H9 (cell line): ENCODE results near the gene VPREB3. TPM values are rescaled to one million over a fixed set of nuclear protein-coding genes. Genes with fewer than 3 reads are reported as not detected.

ENCODE experiments used
- DNase-seq: peaks from one replicate; pipeline ENCODE4 v3.0.0-alpha.2; 2017
- H2AFZ ChIP-seq: one replicate; pipeline ENCODE4 v1.6.1; 2013; ENCODE audit warnings: mild to moderate bottlenecking, low read length, control low read depth, moderate library complexity
- H2AK5ac ChIP-seq: 2 replicates; pipeline ENCODE4 v1.6.1; 2013; ENCODE audit warnings: low read length, control low read depth, mixed read lengths; ENCODE audit not compliant: insufficient read length
- H2BK120ac ChIP-seq: one replicate; pipeline ENCODE4 v1.6.1; 2013; ENCODE audit warnings: low read depth, mild to moderate bottlenecking, low read length, control low read depth, inconsistent platforms; ENCODE audit not compliant: poor library complexity, severe bottlenecking
- H2BK12ac ChIP-seq: 2 replicates; pipeline ENCODE4 v1.6.1; 2013; ENCODE audit warnings: low read length, control low read depth, mixed read lengths, low read depth; ENCODE audit not compliant: insufficient read length
- H2BK15ac ChIP-seq: 2 replicates; pipeline ENCODE4 v1.6.1; 2013; ENCODE audit warnings: low read depth, low read length, control low read depth
- H2BK20ac ChIP-seq: one replicate; pipeline ENCODE4 v1.6.1; 2013; ENCODE audit warnings: low read depth, mild to moderate bottlenecking, low read length, control low read depth, inconsistent platforms; ENCODE audit not compliant: poor library complexity, severe bottlenecking
- H2BK5ac ChIP-seq: 2 replicates; pipeline ENCODE4 v1.6.1; 2013; ENCODE audit warnings: low read length, control low read depth, mixed read lengths; ENCODE audit not compliant: insufficient read length
- H3K14ac ChIP-seq: 2 replicates; pipeline ENCODE4 v1.6.1; 2013; ENCODE audit warnings: low read length, control low read depth; ENCODE audit not compliant: insufficient read depth
- H3K18ac ChIP-seq: 2 replicates; pipeline ENCODE4 v1.6.1; 2013; ENCODE audit warnings: low read depth, mild to moderate bottlenecking, mixed read lengths, low read length, control low read depth; ENCODE audit not compliant: insufficient read length
- H3K23ac ChIP-seq: 2 replicates; pipeline ENCODE4 v1.6.1; 2013; ENCODE audit warnings: low read length, control low read depth, mixed read lengths, low read depth; ENCODE audit not compliant: insufficient read length
- H3K23me2 ChIP-seq: 2 replicates; pipeline ENCODE4 v1.6.1; 2013; ENCODE audit warnings: low read depth, mild to moderate bottlenecking, mixed read lengths, low read length, control low read depth; ENCODE audit not compliant: insufficient read length, poor library complexity, severe bottlenecking
- H3K27ac ChIP-seq: 2 replicates; pipeline ENCODE4 v1.5.1; 2013; ENCODE audit warnings: low read length, control low read depth, mixed read lengths, low read depth; ENCODE audit not compliant: insufficient read length
- H3K27me3 ChIP-seq: 2 replicates; pipeline ENCODE4 v1.6.1; 2013; ENCODE audit warnings: low read length, control low read depth, inconsistent platforms; ENCODE audit not compliant: insufficient read depth
- H3K4ac ChIP-seq: 2 replicates; pipeline ENCODE4 v1.6.1; 2013; ENCODE audit warnings: low read depth, mild to moderate bottlenecking, control low read depth, inconsistent platforms, low read length, moderate library complexity
- H3K4me1 ChIP-seq: 2 replicates; pipeline ENCODE4 v1.6.1; 2013; ENCODE audit warnings: low read length, control low read depth, inconsistent platforms; ENCODE audit not compliant: insufficient read depth
- H3K4me2 ChIP-seq: 2 replicates; pipeline ENCODE4 v1.6.1; 2013; ENCODE audit warnings: low read length, control low read depth, mixed read lengths; ENCODE audit not compliant: insufficient read length, insufficient read depth
- H3K56ac ChIP-seq: 2 replicates; pipeline ENCODE4 v1.6.1; 2013; ENCODE audit warnings: low read depth, mild to moderate bottlenecking, mixed read lengths, low read length, control low read depth; ENCODE audit not compliant: insufficient read length
- H3K79me1 ChIP-seq: 2 replicates; pipeline ENCODE4 v1.6.1; 2013; ENCODE audit warnings: low read depth, mild to moderate bottlenecking, moderate library complexity, low read length, control low read depth, inconsistent platforms; ENCODE audit not compliant: insufficient read depth, poor library complexity, severe bottlenecking
- H3K79me2 ChIP-seq: 2 replicates; pipeline ENCODE4 v1.6.1; 2013; ENCODE audit warnings: low read length, control low read depth, inconsistent platforms; ENCODE audit not compliant: insufficient read depth
- H3K9ac ChIP-seq: 2 replicates; pipeline ENCODE4 v1.6.1; 2013; ENCODE audit warnings: low read length, control low read depth, mixed read lengths; ENCODE audit not compliant: insufficient read length; ENCODE audit errors: extremely low read depth
- H3K9me3 ChIP-seq: one replicate; pipeline ENCODE4 v1.6.1; 2013; ENCODE audit warnings: low read depth, low read length, inconsistent platforms; ENCODE audit not compliant: control insufficient read depth
- H3T11ph ChIP-seq: one replicate; pipeline ENCODE4 v1.6.1; 2013; ENCODE audit warnings: mild to moderate bottlenecking, low read length, control low read depth, inconsistent platforms
- H4K20me1 ChIP-seq: one replicate; pipeline ENCODE4 v1.6.1; 2013; ENCODE audit not compliant: control insufficient read depth, insufficient read length, insufficient read depth
- H4K5ac ChIP-seq: 2 replicates; pipeline ENCODE4 v1.6.1; 2013; ENCODE audit warnings: low read depth, mild to moderate bottlenecking, mixed read lengths, low read length, control low read depth; ENCODE audit not compliant: insufficient read length
- H4K8ac ChIP-seq: replicated peaks from 2 replicates; pipeline ENCODE4 v1.6.1; 2013; ENCODE audit warnings: low read length, control low read depth, mixed read lengths, low read depth; ENCODE audit not compliant: insufficient read length
- H4K91ac ChIP-seq: 2 replicates; pipeline ENCODE4 v1.6.1; 2013; ENCODE audit warnings: low read depth, mild to moderate bottlenecking, moderate library complexity, mixed read lengths, low read length, control low read depth; ENCODE audit not compliant: insufficient read length
- H3K27ac Mint-ChIP-seq, 3 experiments: 2 replicates in 2 of 3; 3 replicates in 1 of 3; pipeline ENCODE4 v1.8.0; 2020 to 2021; ENCODE audit warnings: mixed read lengths in 3 of 3, mild to moderate bottlenecking in 1 of 3, moderate library complexity in 1 of 3
- H3K27me3 Mint-ChIP-seq: 2 replicates; pipeline ENCODE4 v1.8.0; 2021; ENCODE audit warnings: low read depth, mild to moderate bottlenecking, moderate library complexity, mixed read lengths
- H3K36me3 Mint-ChIP-seq, 3 experiments: 2 replicates in 2 of 3; 3 replicates in 1 of 3; pipeline ENCODE4 v1.8.0; 2020 to 2021; ENCODE audit warnings: low read depth in 3 of 3, mixed read lengths in 3 of 3; ENCODE audit not compliant: insufficient read depth in 1 of 3
- H3K4me1 Mint-ChIP-seq, 2 experiments: 2 replicates each; pipeline ENCODE4 v1.8.0; 2020; ENCODE audit warnings: mixed read lengths in 2 of 2
- H3K4me3 Mint-ChIP-seq, 2 experiments: 2 replicates in 1 of 2; 3 replicates in 1 of 2; pipeline ENCODE4 v1.8.0; 2020 to 2021; ENCODE audit warnings: mild to moderate bottlenecking in 2 of 2, mixed read lengths in 2 of 2, moderate library complexity in 1 of 2
- H3K9me3 Mint-ChIP-seq, 2 experiments: 2 replicates in 1 of 2; 3 replicates in 1 of 2; pipeline ENCODE4 v1.8.0; 2020; ENCODE audit warnings: mild to moderate bottlenecking in 2 of 2, mixed read lengths in 2 of 2, moderate library complexity in 1 of 2
- CTCF ChIP-seq: fragments of 200-600 bp; sonication (generic); conservative IDR thresholded peaks from 3 replicates; pipeline ENCODE4 v1.8.0; 2021; ENCODE audit warnings: antibody characterized with exemption, mild to moderate bottlenecking
- WGBS: extraction: QIAGEN DNeasy Blood & Tissue Kit; methylation state at CpG from one replicate; pipeline ENCODE4 v1.1.7; 2013; ENCODE audit warnings: missing lambda C conversion rate, low lambda C conversion rate, mixed read lengths; ENCODE audit not compliant: insufficient read length; ENCODE audit errors: extremely low coverage; 5-methylcytosine and 5-hydroxymethylcytosine counted together
- total RNA-seq: library from RNA; stranded (reverse); gene quantifications from 2 replicates; pipeline ENCODE4 v1.2.1, GENCODE V29; 2021

The VPREB3 gene
- total RNA-seq, 1 experiment from 2014 or later, result 0.50 TPM

DNA sequence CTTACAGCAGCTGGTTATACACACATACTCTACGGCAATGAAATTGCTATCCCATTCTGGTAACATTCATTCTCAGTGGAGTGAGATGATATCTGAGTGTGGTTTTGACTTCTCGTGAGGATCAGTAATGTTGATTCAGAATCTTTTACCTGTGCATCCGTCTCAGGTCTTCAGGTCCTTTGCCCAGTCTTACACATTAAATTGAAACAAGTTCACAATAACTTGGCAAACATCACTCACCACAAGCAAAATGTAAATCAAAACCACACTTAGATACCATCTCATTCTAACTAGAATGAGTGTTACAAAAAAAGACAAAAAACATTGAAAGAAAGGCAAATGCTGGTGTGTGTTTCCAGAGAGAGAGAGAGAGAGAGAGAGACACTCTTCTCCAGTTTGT is 49.4 kb downstream of the VPREB3 start:
- TF ChIP-seq CTCF, result no peak
- Histone ChIP-seq H3K27ac (no peak overlapping the region), H3K79me2 (no peaks in the 10 kb centered on the region), H3K18ac (no peak overlapping the region), H3K79me1 (no peaks in the 10 kb centered on the region), H3K4ac (no peak overlapping the region), H4K8ac (no peak overlapping the region), H3K9me3 (no peaks in the 10 kb centered on the region), H3K23me2 (no peaks in the 10 kb centered on the region), H2AFZ (no peak overlapping the region), H3K27me3 (no peaks in the 10 kb centered on the region), H3K9ac (no peak overlapping the region), H2AK5ac (no peak overlapping the region), H3K23ac (no peak overlapping the region), H3K4me2 (no peak overlapping the region), H3T11ph (no peak overlapping the region), H2BK20ac (no peak overlapping the region), H4K91ac (no peak overlapping the region), H4K5ac (no peak overlapping the region), H2BK15ac (no peak overlapping the region), H2BK5ac (no peak overlapping the region), H3K4me1 (no peaks in the 10 kb centered on the region), H2BK120ac (no peak overlapping the region), H3K14ac (no peak overlapping the region), H3K56ac (no peak overlapping the region), H4K20me1 (no peaks in the 10 kb centered on the region), H2BK12ac (no peak overlapping the region)
- Mint-ChIP-seq H3K9me3 (no peaks in the 10 kb centered on the region), H3K27ac (no peak overlapping the region), H3K4me3 (no peak overlapping the region), H3K36me3 (peaks cover 33 to 81% (median 62%) of the 10 kb centered on the region in 3 experiments; a peak in 6 of 7 replicates), H3K27me3 (no peaks in the 10 kb centered on the region), H3K4me1 (no peaks in the 10 kb centered on the region)
- WGBS, result no CpG with 5 or more reads among the region's 3 CpGs
- no peak for DNase-seq
